DND-41 (cell line): Measurements from ENCODE around the gene CXCL16.

ENCODE experiments used
- ATAC-seq: fragments of 200-7000 bp; cut with Tn5 transposase; 3 replicates; pipeline ENCODE4 v1.9.1; 2021; ENCODE audit warnings: low read depth; ENCODE audit not compliant: insufficient read depth
- DNase-seq: peaks from one replicate; pipeline ENCODE4 v3.0.0-alpha.2; 2020
- H2AFZ ChIP-seq: 2 replicates; pipeline ENCODE4 v1.6.0; 2012; ENCODE audit warnings: low read depth, low read length
- H3K27ac ChIP-seq: 2 replicates; pipeline ENCODE4 v1.5.1; 2012; ENCODE audit warnings: low read length, inconsistent platforms
- H3K27me3 ChIP-seq: fragments of 200-600 bp; sonication (generic); 2 replicates; pipeline ENCODE4 v1.6.0; 2012; ENCODE audit warnings: low read length, mild to moderate bottlenecking, inconsistent platforms; ENCODE audit not compliant: insufficient read depth, poor library complexity
- H3K36me3 ChIP-seq: 2 replicates; pipeline ENCODE4 v1.5.1; 2012; ENCODE audit warnings: low read length, inconsistent platforms; ENCODE audit not compliant: insufficient read depth
- H3K4me1 ChIP-seq: 2 replicates; pipeline ENCODE4 v1.5.1; 2012; ENCODE audit warnings: mild to moderate bottlenecking, low read length; ENCODE audit not compliant: insufficient read depth
- H3K4me2 ChIP-seq: 2 replicates; pipeline ENCODE4 v1.6.0; 2012; ENCODE audit warnings: mild to moderate bottlenecking, moderate library complexity, low read length, inconsistent platforms; ENCODE audit not compliant: insufficient read depth
- H3K4me3 ChIP-seq, 2 experiments: fragments of 200-600 bp in 1 of 2; shearing (Covaris generic) in 1 of 2; 2 replicates each; pipeline ENCODE4 v1.5.1; 2012 to 2016; ENCODE audit warnings: inconsistent platforms in 2 of 2, low read length in 2 of 2, mild to moderate bottlenecking in 2 of 2, low read depth in 1 of 2, moderate library complexity in 1 of 2
- H3K79me2 ChIP-seq: 2 replicates; pipeline ENCODE4 v1.6.0; 2012; ENCODE audit warnings: low read length, inconsistent platforms; ENCODE audit not compliant: insufficient read depth
- H3K9ac ChIP-seq: 2 replicates; pipeline ENCODE4 v1.6.0; 2012; ENCODE audit warnings: low read depth, mild to moderate bottlenecking, inconsistent platforms, low read length, moderate library complexity
- H3K9me3 ChIP-seq: 2 replicates; pipeline ENCODE4 v1.5.1; 2012; ENCODE audit warnings: low read length, moderate library complexity, mild to moderate bottlenecking, inconsistent platforms; ENCODE audit not compliant: insufficient read depth, severe bottlenecking
- H4K20me1 ChIP-seq: 2 replicates; pipeline ENCODE4 v1.6.0; 2012; ENCODE audit warnings: low read length; ENCODE audit not compliant: insufficient read depth
- CTCF ChIP-seq: IDR thresholded peaks from 2 replicates; pipeline ENCODE4 v1.5.1; 2012; ENCODE audit warnings: borderline replicate concordance, low read length, moderate library complexity, mild to moderate bottlenecking; ENCODE audit not compliant: poor library complexity, severe bottlenecking; ENCODE audit errors: extremely low read depth
- EZH2 ChIP-seq: IDR thresholded peaks from 3 replicates; pipeline ENCODE4 v1.6.1; 2012; ENCODE audit warnings: borderline replicate concordance, low read depth, mild to moderate bottlenecking, moderate library complexity, low read length, inconsistent platforms; ENCODE audit not compliant: severe bottlenecking

The CXCL16 gene

GRCh38 chr17:4747847-4748246, 8.1 kb upstream of the CXCL16 start:
- no peak overlapping the region for H3K27ac ChIP-seq

GRCh38 chr17:4744999-4745969, 5.6 kb upstream of the CXCL16 start:
- no peaks in the 10 kb centered on the region for H4K20me1 ChIP-seq
- DNase-seq: no peak
- H3K79me2 ChIP-seq: no peaks in the 10 kb centered on the region
- H3K9ac ChIP-seq: no peak overlapping the region
- no peaks in the 10 kb centered on the region for H3K9me3 ChIP-seq
- ATAC-seq: no peak
- H2AFZ ChIP-seq: no peak overlapping the region
- TF ChIP-seq CTCF (no peak), EZH2 (no peak)
- no peak overlapping the region for H3K27ac ChIP-seq
- peaks cover 31% of the 10 kb centered on the region for H3K27me3 ChIP-seq
- H3K4me2 ChIP-seq: no peak overlapping the region
- no peaks in the 10 kb centered on the region for H3K36me3 ChIP-seq
- no peak overlapping the region for H3K4me3 ChIP-seq
- H3K4me1 ChIP-seq: no peaks in the 10 kb centered on the region

More at GRCh38 chr17:4747847-4748246, 8.1 kb upstream of the CXCL16 start:
- no peak overlapping the region for H2AFZ ChIP-seq
- H4K20me1 ChIP-seq: no peaks in the 10 kb centered on the region
- TF ChIP-seq CTCF (no peak), EZH2 (no peak)
- no peaks in the 10 kb centered on the region for H3K9me3 ChIP-seq
- ATAC-seq (peak; percentile 55; the same call in 1 of the 3 replicates), DNase-seq (no peak)
- peaks cover 14% of the 10 kb centered on the region for H3K27me3 ChIP-seq
- no peaks in the 10 kb centered on the region for H3K4me1 ChIP-seq
- no peak overlapping the region for H3K4me2 ChIP-seq
- no peak overlapping the region for H3K4me3 ChIP-seq
- no peaks in the 10 kb centered on the region for H3K36me3 ChIP-seq
- H3K9ac ChIP-seq: no peak overlapping the region
- H3K79me2 ChIP-seq: no peaks in the 10 kb centered on the region

- Histone ChIP-seq H3K4me2 (no peak overlapping the region), H3K9ac (no peak overlapping the region), H3K27me3 (peaks cover 42% of the 10 kb centered on the region), H3K36me3 (no peaks in the 10 kb centered on the region), H2AFZ (no peak overlapping the region), H4K20me1 (no peaks in the 10 kb centered on the region), H3K4me3 (no peak overlapping the region), H3K27ac (no peak overlapping the region), H3K9me3 (no peaks in the 10 kb centered on the region), H3K4me1 (peaks cover 7% of the 10 kb centered on the region), H3K79me2 (no peaks in the 10 kb centered on the region)
- TF ChIP-seq CTCF: no peak
- no peak for TF ChIP-seq EZH2
- DNase-seq (no peak), ATAC-seq (no peak)
Measured at GRCh38 chr17:4743898-4744297, 4.2 kb upstream of the CXCL16 start.
